PC-3 (cell line): ENCODE measurements around the gene PTPN23. TPM values are rescaled to one million over a fixed set of nuclear protein-coding genes. Genes with fewer than 3 reads are reported as not detected.
"Not testable (repeated sequence)": the region's sequence is repeated elsewhere in the genome, so short reads cannot be mapped to it uniquely, and the experiment has no call there.

Experiments used
- ATAC-seq: fragments of 200-7000 bp; cut with Tn5 transposase; 2 replicates; pipeline ENCODE4 v1.9.1; 2020; ENCODE audit warnings: mild to moderate bottlenecking, moderate library complexity
- BruUV-seq: library from RNA; stranded (reverse); fragments of 400-500 nt; replicated peaks from 2 replicates; lab custom pipeline; 2021; lab: Mats Ljungman, UMichigan
- CTCF ChIA-PET: fragments of 300-600 bp; sonication (Branson Sonifier 250); formaldehyde crosslinking; loops from one replicate; lab custom pipeline; 2022; ENCODE audit warnings: antibody characterized with exemption; lab: Charles Lee
- POLR2A ChIA-PET: fragments of 300-600 bp; sonication (Branson Sonifier 250); formaldehyde crosslinking; loops from one replicate; lab custom pipeline; 2022; ENCODE audit warnings: antibody characterized with exemption; ENCODE audit not compliant: unreplicated experiment; lab: Charles Lee
- DNase-seq: peaks from one replicate; pipeline ENCODE4 v3.0.0-alpha.2; 2015
- H2AFZ ChIP-seq: fragments of 300-600 bp; sonication (generic); 2 replicates; pipeline ENCODE4 v1.6.0; 2016; ENCODE audit warnings: antibody characterized with exemption, low read length
- H3F3A ChIP-seq: fragments of 300-600 bp; sonication (generic); one replicate; pipeline ENCODE4 v1.6.0; 2017; ENCODE audit warnings: antibody characterized with exemption, low read length, control low read depth, mild to moderate bottlenecking; ENCODE audit not compliant: unreplicated experiment
- H3K27ac ChIP-seq: fragments of 300-600 bp; sonication (generic); 2 replicates; pipeline ENCODE4 v1.5.1; 2016; ENCODE audit warnings: mild to moderate bottlenecking, low read length
- H3K27me3 ChIP-seq: fragments of 300-600 bp; sonication (generic); 2 replicates; pipeline ENCODE4 v1.6.1; 2016; ENCODE audit warnings: low read length, mixed read lengths
- H3K36me3 ChIP-seq: fragments of 300-600 bp; sonication (generic); 2 replicates; pipeline ENCODE4 v1.6.1; 2016; ENCODE audit warnings: low read depth, mixed run types, low read length, mixed read lengths
- H3K4me1 ChIP-seq: fragments of 300-600 bp; sonication (generic); 2 replicates; pipeline ENCODE4 v1.5.1; 2016; ENCODE audit warnings: low read length; ENCODE audit not compliant: insufficient read depth
- H3K4me2 ChIP-seq: fragments of 300-600 bp; sonication (generic); 2 replicates; pipeline ENCODE4 v1.6.0; 2016; ENCODE audit warnings: low read length
- H3K4me3 ChIP-seq: fragments of 300-600 bp; sonication (generic); 2 replicates; pipeline ENCODE4 v1.5.1; 2016; ENCODE audit warnings: mild to moderate bottlenecking, low read length, mixed read lengths
- H3K79me2 ChIP-seq: fragments of 300-600 bp; sonication (generic); 2 replicates; pipeline ENCODE4 v1.6.1; 2017; ENCODE audit warnings: low read length, mixed read lengths
- H3K9ac ChIP-seq: fragments of 300-600 bp; sonication (generic); 2 replicates; pipeline ENCODE4 v1.6.0; 2016; ENCODE audit warnings: mild to moderate bottlenecking, low read length
- H3K9me2 ChIP-seq: fragments of 300-600 bp; sonication (generic); replicated peaks from 2 replicates; pipeline ENCODE4 v1.6.1; 2016; ENCODE audit warnings: mixed run types, low read length, mixed read lengths
- H3K9me3 ChIP-seq: fragments of 300-600 bp; sonication (generic); 2 replicates; pipeline ENCODE4 v1.6.1; 2016; ENCODE audit warnings: low read length, mixed read lengths
- H4K20me1 ChIP-seq: fragments of 300-600 bp; sonication (generic); 2 replicates; pipeline ENCODE4 v1.6.1; 2016; ENCODE audit warnings: low read length, mixed read lengths
- EZH2 ChIP-seq: fragments of 300-600 bp; sonication (generic); IDR thresholded peaks from one replicate; pipeline ENCODE4 v1.6.1; 2017; ENCODE audit warnings: antibody characterized with exemption, mild to moderate bottlenecking, low read length; ENCODE audit not compliant: unreplicated experiment
- EZH2phosphoT487 ChIP-seq: fragments of 300-600 bp; sonication (generic); IDR thresholded peaks from 2 replicates; pipeline ENCODE4 v1.6.1; 2018; ENCODE audit warnings: mild to moderate bottlenecking, antibody characterized with exemption, low read length, borderline replicate concordance
- intact Hi-C: fragments of 100-400 bp; cut with micrococcal nuclease; formaldehyde crosslinking; loops from 2 replicates; pipeline ENCODE4 v1.9.0; 2023
- total RNA-seq: library from RNA; depleted of rRNA; stranded (reverse); fragments of >200 nt; gene quantifications from 2 replicates; pipeline ENCODE4 v1.2.3, GENCODE V29; 2014
- TF ChIP-seq, protein P1 (sequence below): fragments of 300-600 bp; sonication (generic); conservative IDR thresholded peaks from 2 replicates; pipeline ENCODE4 v1.5.1; 2017; ENCODE audit warnings: antibody characterized with exemption, low read depth, mild to moderate bottlenecking, low read length

Gene PTPN23
- total RNA-seq, 1 experiment from 2014 or later = 22.3 TPM

GRCh38 chr3:47355010-47355409 lies 25.8 kb upstream of the PTPN23 start:
- no peaks in the 10 kb centered on the region for H4K20me1 ChIP-seq
- H3F3A ChIP-seq = peaks cover 5% of the 10 kb centered on the region
- intact Hi-C loops = no loop called here
- no peak overlapping the region for H3K27ac ChIP-seq
- no peak overlapping the region for H3K4me2 ChIP-seq
- no peaks in the 10 kb centered on the region for H3K79me2 ChIP-seq
- DNase-seq = no peak
- no peak overlapping the region for H2AFZ ChIP-seq
- no peak for ATAC-seq
- no peak overlapping the region for H3K4me3 ChIP-seq
- TF ChIP-seq, protein P1, sequence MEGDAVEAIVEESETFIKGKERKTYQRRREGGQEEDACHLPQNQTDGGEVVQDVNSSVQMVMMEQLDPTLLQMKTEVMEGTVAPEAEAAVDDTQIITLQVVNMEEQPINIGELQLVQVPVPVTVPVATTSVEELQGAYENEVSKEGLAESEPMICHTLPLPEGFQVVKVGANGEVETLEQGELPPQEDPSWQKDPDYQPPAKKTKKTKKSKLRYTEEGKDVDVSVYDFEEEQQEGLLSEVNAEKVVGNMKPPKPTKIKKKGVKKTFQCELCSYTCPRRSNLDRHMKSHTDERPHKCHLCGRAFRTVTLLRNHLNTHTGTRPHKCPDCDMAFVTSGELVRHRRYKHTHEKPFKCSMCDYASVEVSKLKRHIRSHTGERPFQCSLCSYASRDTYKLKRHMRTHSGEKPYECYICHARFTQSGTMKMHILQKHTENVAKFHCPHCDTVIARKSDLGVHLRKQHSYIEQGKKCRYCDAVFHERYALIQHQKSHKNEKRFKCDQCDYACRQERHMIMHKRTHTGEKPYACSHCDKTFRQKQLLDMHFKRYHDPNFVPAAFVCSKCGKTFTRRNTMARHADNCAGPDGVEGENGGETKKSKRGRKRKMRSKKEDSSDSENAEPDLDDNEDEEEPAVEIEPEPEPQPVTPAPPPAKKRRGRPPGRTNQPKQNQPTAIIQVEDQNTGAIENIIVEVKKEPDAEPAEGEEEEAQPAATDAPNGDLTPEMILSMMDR = no peak
- TF ChIP-seq EZH2phosphoT487 = no peak
- H3K36me3 ChIP-seq = peaks cover 5% of the 10 kb centered on the region; the same call in 1 of the 2 replicates
- no peaks in the 10 kb centered on the region for H3K4me1 ChIP-seq
- ChIA-PET POLR2A (no interaction called here), CTCF (no interaction called here)
- H3K27me3 ChIP-seq = no peaks in the 10 kb centered on the region
- BruUV-seq = no TSS peak
- H3K9me3 ChIP-seq = peaks cover 18% of the 10 kb centered on the region
- H3K9me2 ChIP-seq = no peaks in the 10 kb centered on the region
- H3K9ac ChIP-seq = no peak overlapping the region

- ChIA-PET CTCF (no interaction called here), POLR2A (no interaction called here)
- no TSS peak for BruUV-seq
Observed at GRCh38 chr3:47356201-47356600, 24.6 kb upstream of the PTPN23 start.

GRCh38 chr3:47359323-47359722 lies 21.5 kb upstream of the PTPN23 start:
- Histone ChIP-seq H3K4me2 (no peak overlapping the region), H3K27ac (no peak overlapping the region), H4K20me1 (no peaks in the 10 kb centered on the region), H3F3A (peaks cover 7% of the 10 kb centered on the region), H3K9me2 (no peaks in the 10 kb centered on the region), H3K9ac (no peak overlapping the region), H3K9me3 (peaks cover 22% of the 10 kb centered on the region), H3K79me2 (no peaks in the 10 kb centered on the region), H3K4me3 (no peak overlapping the region; the same call in 1 of the 2 replicates), H3K36me3 (peaks cover 5% of the 10 kb centered on the region; the same call in 1 of the 2 replicates), H2AFZ (no peak overlapping the region), H3K4me1 (no peaks in the 10 kb centered on the region), H3K27me3 (no peaks in the 10 kb centered on the region)
- ChIA-PET CTCF (no interaction called here), POLR2A (no interaction called here)
- BruUV-seq = no TSS peak
- no peak for DNase-seq
- ATAC-seq = no peak
- TF ChIP-seq, protein P1 = no peak
- TF ChIP-seq EZH2 (no peak), EZH2phosphoT487 (no peak)
- intact Hi-C loops = no loop called here

More at GRCh38 chr3:47356201-47356600, 24.6 kb upstream of the PTPN23 start:
- Histone ChIP-seq H3F3A (peaks cover 7% of the 10 kb centered on the region), H3K36me3 (peaks cover 5% of the 10 kb centered on the region; the same call in 1 of the 2 replicates), H3K79me2 (no peaks in the 10 kb centered on the region), H3K9me3 (peaks cover 22% of the 10 kb centered on the region), H3K4me1 (no peaks in the 10 kb centered on the region), H3K27ac (no peak overlapping the region), H2AFZ (no peak overlapping the region), H3K9me2 (no peaks in the 10 kb centered on the region), H3K9ac (no peak overlapping the region), H3K27me3 (no peaks in the 10 kb centered on the region), H3K4me2 (no peak overlapping the region), H4K20me1 (no peaks in the 10 kb centered on the region), H3K4me3 (no peak overlapping the region)
- ATAC-seq (no peak), DNase-seq (no peak)
- intact Hi-C loops = no loop called here
- TF ChIP-seq EZH2 = no peak

DNA sequence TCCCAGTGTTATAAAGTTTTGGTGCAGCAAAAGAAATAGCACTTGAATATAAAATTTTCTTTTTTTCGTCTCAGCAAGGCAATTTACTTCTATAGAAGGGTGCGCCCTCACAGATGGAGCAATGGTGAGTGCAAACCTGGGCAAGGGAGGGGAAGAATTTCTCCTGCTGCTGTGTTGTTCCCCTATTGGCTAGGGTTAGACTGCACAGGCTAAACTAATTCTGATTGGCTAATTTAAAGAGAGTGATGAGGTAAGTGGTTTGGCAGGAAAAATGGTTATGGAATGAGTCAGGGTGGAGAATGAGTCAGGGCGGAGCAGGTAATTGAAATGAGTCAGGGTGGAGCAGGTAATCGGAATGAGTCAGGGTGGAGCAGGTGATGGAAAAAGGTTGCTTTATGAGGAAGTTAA lies 20.7 kb upstream of the PTPN23 start:
- H2AFZ ChIP-seq, POLR2A ChIA-PET, H4K20me1 ChIP-seq, intact Hi-C loops, H3K9ac ChIP-seq, H3K4me2 ChIP-seq, H3K9me2 ChIP-seq, CTCF ChIA-PET, H3F3A ChIP-seq, H3K79me2 ChIP-seq, H3K4me1 ChIP-seq, H3K36me3 ChIP-seq, BruUV-seq, H3K27me3 ChIP-seq, H3K4me3 ChIP-seq: not testable (repeated sequence)
- Histone ChIP-seq H3K9me3 (peaks cover 22% of the 10 kb centered on the region), H3K27ac (peak overlapping the region; percentile 34; the same call in 1 of the 2 replicates)
- ATAC-seq (peak; percentile 29; the same call in 1 of the 2 replicates), DNase-seq (peak; percentile 70)
